Measurements from ENCODE around the gene CPNE9. TPM values are rescaled to one million over a fixed set of nuclear protein-coding genes. Genes with fewer than 3 reads are reported as not detected.

Gene CPNE9
- total RNA-seq, 1 donor from 2014 or later = 0.20 TPM

- no peak for FAIRE-seq
- H3K4me3 ChIP-seq (ENCODE audit: insufficient read depth, low read depth, low read length) = no peak overlapping the region
- H2AFZ ChIP-seq (ENCODE audit: low read depth, low read length) = no peak overlapping the region
These were observed 63.8 kb downstream of the CPNE9 start for GRCh38 chr3:9767418-9767817.

GRCh38 chr3:9768141-9768775, 64.6 kb downstream of the CPNE9 start:
- Histone ChIP-seq H2AFZ (ENCODE audit: low read depth, low read length) (no peak overlapping the region), H3K4me3 (ENCODE audit: insufficient read depth, low read depth, low read length) (no peak overlapping the region), H3K27ac (ENCODE audit: low read depth, low read length) (no peak overlapping the region), H4K20me1 (ENCODE audit: insufficient read depth, low read length) (peaks cover 11% of the 10 kb centered on the region), H3K9me3 (ENCODE audit: insufficient read depth, low read depth, low read length) (no peaks in the 10 kb centered on the region), H3K4me2 (ENCODE audit: low read length) (no peak overlapping the region), H3K36me3 (ENCODE audit: insufficient read depth, low read length) (no peaks in the 10 kb centered on the region), H3K4me1 (ENCODE audit: insufficient read depth, low read length) (peaks cover 7% of the 10 kb centered on the region), H3K9ac (ENCODE audit: low read length) (no peak overlapping the region), H3K79me2 (ENCODE audit: insufficient read depth, low read length) (peaks cover 6% of the 10 kb centered on the region), H3K27me3 (ENCODE audit: insufficient read depth, low read length) (no peaks in the 10 kb centered on the region)
- Mint-ChIP-seq H3K27ac (ENCODE audit: unreplicated experiment) (no peak overlapping the region), H3K9me3 (ENCODE audit: unreplicated experiment) (no peaks in the 10 kb centered on the region), H3K27me3 (ENCODE audit: low read depth, unreplicated experiment) (peaks cover 14% of the 10 kb centered on the region), H3K36me3 (ENCODE audit: low read depth, unreplicated experiment) (peaks cover 11% of the 10 kb centered on the region), H3K4me3 (ENCODE audit: unreplicated experiment) (peak overlapping the region; percentile 15), H3K4me1 (ENCODE audit: low read depth, unreplicated experiment) (peaks cover 6% of the 10 kb centered on the region)
- FAIRE-seq = no peak
- TF ChIP-seq, protein P1, sequence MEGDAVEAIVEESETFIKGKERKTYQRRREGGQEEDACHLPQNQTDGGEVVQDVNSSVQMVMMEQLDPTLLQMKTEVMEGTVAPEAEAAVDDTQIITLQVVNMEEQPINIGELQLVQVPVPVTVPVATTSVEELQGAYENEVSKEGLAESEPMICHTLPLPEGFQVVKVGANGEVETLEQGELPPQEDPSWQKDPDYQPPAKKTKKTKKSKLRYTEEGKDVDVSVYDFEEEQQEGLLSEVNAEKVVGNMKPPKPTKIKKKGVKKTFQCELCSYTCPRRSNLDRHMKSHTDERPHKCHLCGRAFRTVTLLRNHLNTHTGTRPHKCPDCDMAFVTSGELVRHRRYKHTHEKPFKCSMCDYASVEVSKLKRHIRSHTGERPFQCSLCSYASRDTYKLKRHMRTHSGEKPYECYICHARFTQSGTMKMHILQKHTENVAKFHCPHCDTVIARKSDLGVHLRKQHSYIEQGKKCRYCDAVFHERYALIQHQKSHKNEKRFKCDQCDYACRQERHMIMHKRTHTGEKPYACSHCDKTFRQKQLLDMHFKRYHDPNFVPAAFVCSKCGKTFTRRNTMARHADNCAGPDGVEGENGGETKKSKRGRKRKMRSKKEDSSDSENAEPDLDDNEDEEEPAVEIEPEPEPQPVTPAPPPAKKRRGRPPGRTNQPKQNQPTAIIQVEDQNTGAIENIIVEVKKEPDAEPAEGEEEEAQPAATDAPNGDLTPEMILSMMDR (IDR thresholded peaks at IDR 0.05; ENCODE audit: insufficient read depth, low read depth, low read length) = no peak
- no peak for TF ChIP-seq EZH2 (IDR thresholded peaks at IDR 0.05; ENCODE audit: insufficient read depth, low read length)
- DNase-seq (ENCODE audit: low read depth) = no peak

More at GRCh38 chr3:9767418-9767817, 63.8 kb downstream of the CPNE9 start:
- H3K79me2 ChIP-seq (ENCODE audit: insufficient read depth, low read length) = peaks cover 6% of the 10 kb centered on the region
- H4K20me1 ChIP-seq (ENCODE audit: insufficient read depth, low read length) = peaks cover 11% of the 10 kb centered on the region
- Mint-ChIP-seq H3K9me3 (ENCODE audit: unreplicated experiment) (no peaks in the 10 kb centered on the region), H3K27me3 (ENCODE audit: low read depth, unreplicated experiment) (peaks cover 10% of the 10 kb centered on the region), H3K4me1 (ENCODE audit: low read depth, unreplicated experiment) (peaks cover 6% of the 10 kb centered on the region), H3K36me3 (ENCODE audit: low read depth, unreplicated experiment) (peaks cover 11% of the 10 kb centered on the region), H3K4me3 (ENCODE audit: unreplicated experiment) (no peak overlapping the region), H3K27ac (ENCODE audit: unreplicated experiment) (no peak overlapping the region)
- DNase-seq (ENCODE audit: low read depth) = no peak
- no peaks in the 10 kb centered on the region for H3K27me3 ChIP-seq (ENCODE audit: insufficient read depth, low read length)
- H3K4me1 ChIP-seq (ENCODE audit: insufficient read depth, low read length) = peaks cover 7% of the 10 kb centered on the region
- no peak overlapping the region for H3K9ac ChIP-seq (ENCODE audit: low read length)
- TF ChIP-seq, protein P1 (IDR thresholded peaks at IDR 0.05; ENCODE audit: insufficient read depth, low read depth, low read length) = no peak
- TF ChIP-seq EZH2 (IDR thresholded peaks at IDR 0.05; ENCODE audit: insufficient read depth, low read length) = no peak
- no peak overlapping the region for H3K4me2 ChIP-seq (ENCODE audit: low read length)
- H3K27ac ChIP-seq (ENCODE audit: low read depth, low read length) = no peak overlapping the region
- H3K9me3 ChIP-seq (ENCODE audit: insufficient read depth, low read depth, low read length) = no peaks in the 10 kb centered on the region
- no peaks in the 10 kb centered on the region for H3K36me3 ChIP-seq (ENCODE audit: insufficient read depth, low read length)

DNA sequence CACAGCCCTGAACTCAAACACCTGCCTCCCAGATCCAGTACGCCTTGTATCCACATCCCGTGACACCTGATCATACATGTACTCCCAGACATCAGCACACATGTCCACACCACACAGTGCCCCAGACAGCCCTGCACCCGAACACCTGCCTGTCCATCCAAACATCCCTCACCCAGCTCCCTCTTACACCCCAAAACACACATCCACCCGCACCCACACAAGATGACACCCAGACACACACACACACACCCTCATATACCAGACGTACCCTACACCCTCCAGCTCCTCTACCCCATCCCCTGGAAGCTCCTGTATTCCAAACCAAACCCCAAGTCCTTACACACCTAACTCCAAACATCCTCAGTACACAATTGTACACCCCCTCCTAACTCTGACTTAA, 65.4 kb downstream of the CPNE9 start:
- DNase-seq (ENCODE audit: low read depth) (no peak), FAIRE-seq (no peak)
- TF ChIP-seq EZH2 (IDR thresholded peaks at IDR 0.05; ENCODE audit: insufficient read depth, low read length) = no peak
- TF ChIP-seq, protein P1 (IDR thresholded peaks at IDR 0.05; ENCODE audit: insufficient read depth, low read depth, low read length) = no peak
- H3K4me1 ChIP-seq (ENCODE audit: insufficient read depth, low read length) = peaks cover 7% of the 10 kb centered on the region
- peaks cover 6% of the 10 kb centered on the region for H3K79me2 ChIP-seq (ENCODE audit: insufficient read depth, low read length)
- no peaks in the 10 kb centered on the region for H3K36me3 ChIP-seq (ENCODE audit: insufficient read depth, low read length)
- H3K4me2 ChIP-seq (ENCODE audit: low read length) = peak overlapping the region; percentile 97
- H2AFZ ChIP-seq (ENCODE audit: low read depth, low read length) = peak overlapping the region; percentile 86
- H3K4me3 ChIP-seq (ENCODE audit: insufficient read depth, low read depth, low read length) = peak overlapping the region; percentile 58
- Mint-ChIP-seq H3K27me3 (ENCODE audit: low read depth, unreplicated experiment) (peaks cover 14% of the 10 kb centered on the region), H3K36me3 (ENCODE audit: low read depth, unreplicated experiment) (peaks cover 11% of the 10 kb centered on the region), H3K4me3 (ENCODE audit: unreplicated experiment) (peak overlapping the region; percentile 82), H3K9me3 (ENCODE audit: unreplicated experiment) (no peaks in the 10 kb centered on the region), H3K27ac (ENCODE audit: unreplicated experiment) (no peak overlapping the region), H3K4me1 (ENCODE audit: low read depth, unreplicated experiment) (peaks cover 6% of the 10 kb centered on the region)
- H4K20me1 ChIP-seq (ENCODE audit: insufficient read depth, low read length) = peaks cover 11% of the 10 kb centered on the region
- no peaks in the 10 kb centered on the region for H3K9me3 ChIP-seq (ENCODE audit: insufficient read depth, low read depth, low read length)
- no peaks in the 10 kb centered on the region for H3K27me3 ChIP-seq (ENCODE audit: insufficient read depth, low read length)
- H3K27ac ChIP-seq (ENCODE audit: low read depth, low read length) = no peak overlapping the region
- peak overlapping the region; percentile 75 for H3K9ac ChIP-seq (ENCODE audit: low read length)
